GM21825 (cell line): ENCODE data around the gene SERPINB7.

Source experiments
- ATAC-seq: cut with Tn5 transposase; IDR thresholded peaks from one replicate; pipeline ENCODE4 v1.9.1; 2021; ENCODE audit warnings: mild to moderate bottlenecking, moderate library complexity; ENCODE audit not compliant: unreplicated experiment

SERPINB7 gene

DNA sequence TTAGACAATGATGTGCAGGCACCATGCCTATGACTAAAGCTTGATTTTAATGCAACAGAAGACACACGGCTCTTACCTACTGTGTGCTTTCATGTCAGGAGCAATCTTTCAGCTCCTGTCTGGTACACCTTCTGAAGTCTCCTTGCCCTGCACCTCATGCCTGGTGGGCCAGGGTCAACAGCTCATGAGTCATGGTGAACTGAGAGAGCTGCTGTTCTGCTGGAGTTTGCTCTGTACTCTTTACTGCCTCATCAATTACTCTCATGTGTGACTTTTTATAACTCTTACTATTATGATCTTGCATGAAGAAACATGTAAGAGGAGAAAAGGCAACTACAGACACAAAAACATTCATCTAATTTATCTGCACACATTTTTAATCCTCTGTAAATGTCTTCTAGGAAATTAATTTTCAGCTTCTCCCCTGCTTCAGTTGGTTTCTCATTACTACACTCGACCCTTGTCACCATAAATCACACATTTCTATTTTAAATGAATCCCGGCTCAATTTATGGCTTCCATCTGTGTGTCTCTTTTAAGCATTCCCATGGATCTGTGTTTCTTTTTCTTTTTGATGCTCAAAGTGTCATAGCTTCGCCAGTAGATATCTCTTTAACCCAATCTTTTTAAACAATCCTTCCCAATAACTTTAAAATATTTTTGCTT is 9.7 kb downstream of the SERPINB7 start:
- ATAC-seq, result no peak

DNA sequence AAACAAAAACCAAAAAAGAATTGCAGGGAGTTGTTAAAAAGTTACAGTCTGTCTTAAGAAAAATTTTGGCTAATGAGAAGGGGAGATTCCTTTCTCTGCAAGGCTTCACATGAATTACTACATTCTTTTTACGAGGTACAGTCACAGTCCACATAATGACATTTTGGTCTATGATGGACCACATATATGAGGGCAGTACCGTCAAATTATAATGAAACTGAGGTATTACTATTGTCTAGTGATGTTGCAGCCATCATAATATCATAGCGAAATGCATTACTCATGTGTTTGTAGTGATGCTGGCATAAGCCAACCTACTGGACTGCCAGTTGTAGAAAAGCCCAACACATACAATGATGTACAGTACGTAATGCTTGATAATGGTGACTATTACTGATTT is 12.5 kb downstream of the SERPINB7 start:
- no peak for ATAC-seq

DNA sequence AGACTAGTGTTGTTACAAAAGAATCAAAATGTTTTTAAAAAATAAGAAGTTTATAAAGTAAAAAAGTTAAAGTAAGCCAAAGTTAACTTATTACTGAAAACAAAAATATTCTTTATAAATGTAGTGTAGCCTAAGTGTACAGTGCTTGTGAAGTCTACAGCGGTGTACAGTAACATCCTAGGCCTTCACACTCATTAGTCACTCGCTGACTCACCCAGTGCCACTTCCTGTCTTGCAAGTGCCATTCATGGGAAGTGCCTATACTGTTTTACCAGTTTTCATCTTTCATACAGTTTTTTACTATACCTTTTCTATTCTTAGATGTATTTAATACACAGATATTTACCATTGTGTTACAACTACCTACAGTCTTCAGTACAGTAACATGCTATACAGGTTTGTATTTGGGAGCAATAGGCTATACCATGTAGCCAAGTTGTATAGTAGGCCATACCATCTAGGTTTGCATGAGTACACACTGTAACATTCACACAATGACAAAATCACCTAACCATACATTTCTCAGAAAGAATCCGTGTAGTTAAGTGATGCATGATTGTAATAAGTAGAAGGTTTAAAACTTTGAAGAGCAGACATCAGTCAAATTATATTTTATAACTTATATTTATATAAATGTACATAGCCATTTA is 13.4 kb downstream of the SERPINB7 start:
- ATAC-seq, result peak; percentile 90

DNA sequence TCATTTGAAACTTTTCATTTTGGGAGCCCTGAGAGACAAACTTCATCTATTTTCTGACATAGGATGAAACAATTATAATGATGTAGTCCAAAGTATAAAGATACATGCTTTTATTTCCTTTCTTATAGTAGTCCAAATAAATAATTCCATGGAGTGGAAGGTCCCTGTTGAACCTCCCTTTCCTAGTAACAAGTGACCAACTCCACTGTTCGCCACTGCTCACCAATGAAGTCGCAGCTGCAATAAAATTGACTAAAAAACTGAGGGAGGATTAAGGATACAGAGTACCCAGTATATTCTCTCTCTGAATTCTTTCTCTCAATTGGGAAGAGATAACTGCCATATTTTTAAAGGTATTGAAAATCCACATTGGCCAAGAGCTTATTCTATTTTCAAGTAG is 14.1 kb downstream of the SERPINB7 start:
- ATAC-seq, result no peak

DNA sequence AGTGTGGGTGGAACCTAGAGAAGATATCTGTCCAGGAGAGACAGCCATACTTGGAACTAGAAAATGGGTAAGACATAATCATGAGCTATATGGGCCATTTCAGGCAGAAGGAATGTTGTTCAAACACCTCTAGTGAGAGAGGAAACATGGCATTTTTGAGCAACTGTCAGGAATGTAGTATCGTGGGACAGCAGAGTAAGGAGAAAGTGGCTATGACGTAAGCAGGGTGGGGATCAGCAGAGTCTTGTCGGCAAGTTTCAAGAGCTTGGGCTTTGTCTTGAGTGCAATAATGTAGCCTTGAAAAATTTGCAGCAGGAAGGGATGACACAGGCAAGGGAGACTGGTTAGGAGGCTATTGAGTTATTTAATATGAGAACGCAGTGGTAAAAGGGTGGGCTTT is 20.4 kb downstream of the SERPINB7 start:
- no peak for ATAC-seq

- ATAC-seq, result no peak
Observed at GRCh38 chr18:63799189-63799588, 24.0 kb downstream of the SERPINB7 start.

GRCh38 chr18:63801343-63801742 is 26.1 kb downstream of the SERPINB7 start:
- ATAC-seq, result no peak

DNA sequence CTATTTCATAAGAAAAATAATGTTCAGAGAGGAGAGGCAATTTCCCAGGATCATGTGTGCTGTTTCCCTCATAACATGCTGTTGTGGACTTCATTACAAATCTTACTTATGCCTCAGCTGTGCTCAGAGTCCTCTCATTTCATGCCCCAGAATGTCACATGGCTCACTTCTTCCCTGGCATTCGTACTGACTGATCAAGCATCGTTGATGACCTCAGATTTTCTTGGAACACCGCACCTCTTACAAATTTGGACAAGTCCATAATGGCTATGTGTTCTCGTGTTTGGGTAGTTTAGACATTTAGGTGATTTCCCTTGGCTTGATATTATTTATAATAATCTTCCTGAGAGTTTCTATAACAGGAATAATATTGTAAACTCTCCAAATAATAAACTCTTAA is 32.9 kb downstream of the SERPINB7 start:
- no peak for ATAC-seq

- no peak for ATAC-seq
Observed at GRCh38 chr18:63817441-63818051, 42.3 kb downstream of the SERPINB7 start.

GRCh38 chr18:63818212-63818611 is 43.0 kb downstream of the SERPINB7 start:
- no peak for ATAC-seq

DNA sequence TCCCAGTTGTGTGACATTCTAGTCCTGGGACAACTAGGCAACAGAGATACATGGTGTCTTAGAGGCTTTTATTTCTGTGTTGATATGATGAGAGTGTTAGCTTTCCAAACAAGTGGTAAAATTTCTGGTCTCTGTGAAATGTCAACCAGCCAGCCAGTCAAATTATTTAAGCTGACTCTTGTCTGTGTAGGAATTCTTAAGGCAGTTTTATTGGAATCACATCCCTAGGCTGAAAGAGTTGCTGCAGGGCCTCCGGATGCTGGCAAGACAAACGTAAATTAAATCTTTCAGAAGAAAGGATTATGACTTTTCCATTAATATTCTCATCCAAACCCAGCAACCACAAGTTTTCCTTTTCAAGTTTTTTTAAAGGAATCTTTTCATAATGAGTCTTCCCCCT is 44.6 kb downstream of the SERPINB7 start:
- ATAC-seq, result no peak

DNA sequence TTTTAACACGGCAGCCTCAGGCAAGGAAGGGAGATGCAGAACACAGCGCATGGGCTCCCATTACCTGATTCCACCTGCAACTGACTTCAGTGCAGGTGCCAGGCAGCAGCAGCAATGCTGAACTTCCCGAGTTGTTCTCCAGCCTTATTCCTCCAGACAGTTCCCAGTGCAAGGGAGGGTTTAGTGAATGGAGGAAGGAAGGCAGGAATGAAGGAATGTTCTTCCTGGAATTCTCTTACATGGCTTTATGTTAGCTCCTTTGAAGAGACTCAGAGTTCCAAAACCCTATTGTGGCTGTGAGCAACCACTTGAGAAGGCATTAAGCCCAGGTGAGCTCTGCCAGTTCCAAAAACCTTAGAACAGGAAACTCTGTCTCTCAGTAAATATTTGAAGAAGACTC is 45.5 kb downstream of the SERPINB7 start:
- ATAC-seq, result no peak

- no peak for ATAC-seq
Observed at GRCh38 chr18:63823516-63824219, 48.5 kb downstream of the SERPINB7 start.

DNA sequence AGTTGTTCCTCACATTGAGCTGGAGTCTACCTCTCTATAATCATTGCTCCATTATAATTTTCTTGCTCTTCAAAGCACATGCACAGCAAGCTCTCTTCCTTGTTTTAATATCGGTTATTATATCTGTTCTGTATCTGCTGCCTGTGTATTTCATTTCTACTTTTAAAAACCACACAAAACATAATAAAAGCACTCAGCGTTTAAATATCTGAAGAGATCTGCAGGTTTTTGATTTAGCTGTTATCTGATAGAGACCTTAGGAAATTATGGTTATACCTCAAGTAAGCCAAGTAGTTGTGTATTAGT is 49.0 kb downstream of the SERPINB7 start:
- no peak for ATAC-seq

GRCh38 chr18:63828120-63828519 is 52.9 kb downstream of the SERPINB7 start:
- ATAC-seq, result no peak

DNA sequence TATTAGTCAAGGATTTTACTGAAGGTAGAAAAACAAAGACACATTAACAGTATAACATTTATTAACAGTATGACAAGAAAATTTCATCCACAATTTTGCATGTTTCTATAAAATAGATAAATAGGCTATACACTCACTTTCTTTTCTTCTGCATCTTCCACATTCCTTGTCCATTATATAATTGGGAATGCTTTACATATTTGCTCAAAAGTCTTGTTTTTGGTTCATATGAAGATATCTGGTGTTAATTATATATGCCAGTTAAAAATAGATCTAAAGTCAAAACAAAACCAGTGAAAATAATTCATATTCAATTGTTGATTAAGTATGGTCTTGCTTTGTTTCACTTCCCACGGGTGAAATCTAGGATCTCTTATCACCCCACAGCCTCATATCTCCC is 53.4 kb downstream of the SERPINB7 start:
- no peak for ATAC-seq

DNA sequence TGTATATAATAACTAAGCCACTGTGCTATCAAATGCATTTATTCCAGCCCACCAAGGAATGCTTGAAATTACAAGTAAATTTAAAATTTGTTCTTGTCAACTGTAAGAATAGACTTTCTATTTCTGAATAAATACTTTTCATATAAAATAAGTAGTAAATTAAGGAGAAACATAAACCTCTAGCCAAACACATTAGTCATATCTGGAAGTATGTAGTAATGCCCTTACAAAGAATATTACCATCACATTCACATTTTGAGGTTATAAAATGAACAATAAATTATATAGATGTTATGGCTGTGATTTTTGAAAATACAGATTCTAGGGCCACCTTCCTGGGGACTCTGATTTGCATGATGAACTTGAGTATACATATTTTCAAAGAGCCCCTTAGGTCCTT is 54.7 kb downstream of the SERPINB7 start:
- no peak for ATAC-seq

GRCh38 chr18:63831080-63831788 is 56.0 kb downstream of the SERPINB7 start:
- peak; percentile 90 for ATAC-seq

- ATAC-seq, result peak; percentile 54
Observed at GRCh38 chr18:63832470-63832869, 57.3 kb downstream of the SERPINB7 start.

DNA sequence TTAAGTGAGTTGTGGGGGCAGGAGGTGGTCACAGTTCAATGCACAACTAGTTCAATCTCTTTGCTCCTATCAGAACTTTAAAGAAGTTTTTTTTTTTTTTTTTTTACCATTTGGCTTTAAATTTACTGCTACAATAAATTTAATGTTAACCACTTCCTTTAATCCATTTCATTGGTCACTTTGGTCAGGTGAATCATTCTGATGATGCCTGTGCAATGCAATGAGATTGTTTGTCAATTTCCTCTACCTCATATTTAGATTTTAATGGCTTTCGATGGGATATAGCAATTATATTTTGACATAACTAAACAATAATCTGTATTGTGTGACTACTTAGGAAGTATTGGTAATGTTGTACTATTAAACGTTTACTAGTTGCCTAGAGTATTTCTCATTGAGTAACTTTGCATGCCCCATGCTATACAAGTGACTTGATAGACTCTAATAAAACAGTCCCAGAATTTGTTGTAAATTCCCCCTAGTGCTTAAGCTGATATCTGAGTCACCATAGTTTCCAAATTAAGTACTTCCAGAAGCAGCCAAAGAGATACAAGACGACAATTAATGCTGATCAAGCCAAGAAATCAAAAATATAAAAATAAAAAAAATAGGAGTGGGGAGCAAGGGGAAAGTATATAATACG is 59.4 kb downstream of the SERPINB7 start:
- ATAC-seq, result no peak

GRCh38 chr18:63836456-63836855 is 61.2 kb downstream of the SERPINB7 start:
- ATAC-seq, result no peak
